Measurements from ENCODE around the gene PLCB1. TPM values are rescaled to one million over a fixed set of nuclear protein-coding genes. Genes with fewer than 3 reads are reported as not detected.

Gene PLCB1
- total RNA-seq, 6 experiments from 2014 or later = 17.2 to 25.7 (median 23.1) TPM

DNA sequence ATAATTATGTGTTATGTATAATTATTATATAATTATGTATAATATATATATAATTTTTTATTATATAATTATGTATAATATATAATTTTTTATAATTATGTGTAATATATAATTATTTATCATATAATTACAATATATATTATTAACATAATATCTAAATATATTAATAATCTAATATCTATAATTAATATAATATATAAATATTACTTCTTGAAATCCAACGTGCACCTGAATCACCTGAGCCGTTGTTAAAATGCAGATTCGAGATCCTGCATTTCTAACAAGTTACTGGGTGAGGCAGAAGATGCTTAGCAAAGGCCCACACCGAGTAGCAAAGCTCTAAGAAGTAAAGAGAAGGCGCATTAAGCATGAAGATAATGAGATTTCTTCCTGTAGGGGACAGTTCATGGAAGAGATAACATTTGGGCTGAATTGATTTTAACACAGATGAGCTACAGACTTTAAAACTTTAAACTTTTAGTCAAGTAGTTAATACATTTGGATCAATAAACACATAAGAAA lies 530.4 kb downstream of the PLCB1 start:
- Mint-ChIP-seq H3K9me3 (no peaks in the 10 kb centered on the region), H3K27me3 (ENCODE audit: insufficient read depth) (no peaks in the 10 kb centered on the region), H3K4me1 (ENCODE audit: low read depth) (peaks cover 5% of the 10 kb centered on the region; the same call in 1 of the 2 replicates), H3K4me3 (no peak overlapping the region), H3K27ac (no peak overlapping the region), H3K36me3 (ENCODE audit: low read depth) (peaks cover 3% of the 10 kb centered on the region; the same call in 1 of the 2 replicates)
- no peak for DNase-seq
- TF ChIP-seq, protein P1, sequence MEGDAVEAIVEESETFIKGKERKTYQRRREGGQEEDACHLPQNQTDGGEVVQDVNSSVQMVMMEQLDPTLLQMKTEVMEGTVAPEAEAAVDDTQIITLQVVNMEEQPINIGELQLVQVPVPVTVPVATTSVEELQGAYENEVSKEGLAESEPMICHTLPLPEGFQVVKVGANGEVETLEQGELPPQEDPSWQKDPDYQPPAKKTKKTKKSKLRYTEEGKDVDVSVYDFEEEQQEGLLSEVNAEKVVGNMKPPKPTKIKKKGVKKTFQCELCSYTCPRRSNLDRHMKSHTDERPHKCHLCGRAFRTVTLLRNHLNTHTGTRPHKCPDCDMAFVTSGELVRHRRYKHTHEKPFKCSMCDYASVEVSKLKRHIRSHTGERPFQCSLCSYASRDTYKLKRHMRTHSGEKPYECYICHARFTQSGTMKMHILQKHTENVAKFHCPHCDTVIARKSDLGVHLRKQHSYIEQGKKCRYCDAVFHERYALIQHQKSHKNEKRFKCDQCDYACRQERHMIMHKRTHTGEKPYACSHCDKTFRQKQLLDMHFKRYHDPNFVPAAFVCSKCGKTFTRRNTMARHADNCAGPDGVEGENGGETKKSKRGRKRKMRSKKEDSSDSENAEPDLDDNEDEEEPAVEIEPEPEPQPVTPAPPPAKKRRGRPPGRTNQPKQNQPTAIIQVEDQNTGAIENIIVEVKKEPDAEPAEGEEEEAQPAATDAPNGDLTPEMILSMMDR (IDR thresholded peaks at IDR 0.05) = no peak

DNA sequence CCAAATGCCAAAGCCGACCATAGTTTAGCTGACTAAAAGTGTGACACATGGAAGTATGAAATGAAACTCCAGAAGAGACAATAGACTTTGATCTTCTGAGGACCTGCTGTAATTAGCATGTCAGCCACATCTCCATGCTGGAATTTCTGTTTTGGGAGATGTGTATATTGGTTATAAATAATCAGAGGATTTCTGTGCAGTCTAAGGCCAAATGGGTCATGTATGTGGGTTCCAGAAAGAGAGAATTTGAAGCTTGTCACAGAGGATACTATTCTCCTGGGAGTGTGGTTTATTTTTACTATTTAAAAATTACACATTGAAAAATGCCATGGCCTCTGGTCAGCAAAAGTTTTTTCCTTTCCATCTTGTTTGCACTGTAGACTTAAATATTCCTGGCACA lies 531.4 kb downstream of the PLCB1 start:
- no peaks in the 10 kb centered on the region for H3K9me3 Mint-ChIP-seq
- H3K36me3 Mint-ChIP-seq (ENCODE audit: low read depth) = peaks cover 7% of the 10 kb centered on the region; the same call in 1 of the 2 replicates
- TF ChIP-seq, protein P1 (IDR thresholded peaks at IDR 0.05) = no peak
- peaks cover 13% of the 10 kb centered on the region for H3K4me1 Mint-ChIP-seq (ENCODE audit: low read depth)
- no peak overlapping the region; the same call in 1 of the 2 replicates for H3K4me3 Mint-ChIP-seq
- H3K27me3 Mint-ChIP-seq (ENCODE audit: insufficient read depth) = no peaks in the 10 kb centered on the region
- no peak for DNase-seq
- H3K27ac Mint-ChIP-seq = no peak overlapping the region

DNA sequence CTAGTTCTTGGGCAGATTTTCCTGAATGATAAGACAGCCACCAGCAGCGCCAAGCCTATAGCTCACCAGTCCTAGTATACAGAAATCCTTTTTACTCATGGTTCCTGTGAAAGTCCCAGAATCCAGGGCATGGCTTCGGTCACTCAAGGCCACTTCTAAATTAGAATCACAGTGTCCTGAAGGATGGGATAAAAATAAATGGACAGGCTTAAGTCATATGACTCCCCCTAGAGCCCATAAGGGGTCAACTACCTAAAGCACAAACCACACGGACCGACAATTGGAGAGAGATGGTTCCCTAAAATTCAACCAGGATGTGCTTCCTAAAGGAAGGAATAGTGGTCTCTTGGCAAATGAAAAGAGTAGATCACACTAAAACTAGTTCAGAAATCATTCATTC lies 532.7 kb downstream of the PLCB1 start:
- no peaks in the 10 kb centered on the region for H3K9me3 Mint-ChIP-seq
- DNase-seq = no peak
- TF ChIP-seq, protein P1 (IDR thresholded peaks at IDR 0.05) = peak; percentile 35; the same call in 1 of the 2 replicates
- H3K4me3 Mint-ChIP-seq = no peak overlapping the region
- H3K36me3 Mint-ChIP-seq (ENCODE audit: low read depth) = peaks cover 8% of the 10 kb centered on the region; the same call in 1 of the 2 replicates
- peaks cover 15% of the 10 kb centered on the region for H3K4me1 Mint-ChIP-seq (ENCODE audit: low read depth)
- no peaks in the 10 kb centered on the region for H3K27me3 Mint-ChIP-seq (ENCODE audit: insufficient read depth)
- H3K27ac Mint-ChIP-seq = no peak overlapping the region

DNA sequence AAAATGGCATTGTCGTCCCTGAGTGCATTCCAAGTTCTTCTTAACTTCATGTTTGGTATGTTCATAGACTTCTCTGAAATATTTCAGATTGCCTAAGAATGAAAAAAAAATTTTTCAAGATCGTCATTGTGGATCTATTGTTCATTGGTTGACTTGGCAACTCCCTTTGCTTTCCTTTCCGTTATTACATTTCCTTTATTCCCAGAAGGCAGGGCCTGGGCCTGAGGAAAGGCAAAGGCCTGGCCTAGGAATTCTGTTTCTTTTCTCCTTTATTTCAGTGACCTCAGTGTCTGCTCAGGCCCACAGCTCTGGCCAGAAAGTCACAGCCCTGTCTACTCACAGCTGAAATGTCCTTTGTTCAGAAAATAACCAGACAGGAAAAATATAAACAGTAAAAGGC lies 535.2 kb downstream of the PLCB1 start:
- DNase-seq = no peak

DNA sequence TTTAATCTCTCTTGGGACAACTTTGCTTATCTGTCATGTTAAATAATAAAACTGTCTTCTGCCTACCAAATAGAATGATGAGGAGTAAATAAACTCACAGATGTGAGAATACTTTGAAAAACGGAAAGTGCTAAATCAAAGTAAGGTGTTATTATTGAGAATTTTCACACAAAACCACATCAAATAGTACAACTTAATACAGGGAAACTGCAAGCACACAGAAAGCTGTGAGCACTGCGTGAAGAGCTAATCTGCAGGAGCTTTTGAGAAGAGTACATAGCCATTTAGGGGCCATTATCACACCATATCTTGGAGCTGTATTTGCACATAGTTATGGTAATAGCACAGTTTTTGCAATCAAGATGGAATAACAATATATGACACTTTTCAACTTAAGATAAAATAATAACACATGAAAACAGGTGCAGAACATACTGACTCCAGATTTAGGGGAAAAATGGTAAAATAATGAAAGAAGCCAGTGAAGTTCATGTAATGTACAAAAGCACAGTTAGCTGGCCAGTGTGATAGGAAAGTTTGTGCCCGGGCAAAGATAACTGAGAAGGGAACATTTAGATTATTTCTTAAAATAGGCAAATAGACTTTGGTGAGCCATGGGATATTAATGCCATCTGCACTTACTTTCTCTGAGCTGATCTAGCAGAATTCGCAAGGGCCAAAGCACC lies 538.3 kb downstream of the PLCB1 start:
- TF ChIP-seq, protein P1 (IDR thresholded peaks at IDR 0.05) = no peak
- no peak overlapping the region for H3K27ac Mint-ChIP-seq
- peaks cover 31% of the 10 kb centered on the region for H3K4me1 Mint-ChIP-seq (ENCODE audit: low read depth)
- H3K9me3 Mint-ChIP-seq = no peaks in the 10 kb centered on the region
- peaks cover 14% of the 10 kb centered on the region; the same call in 1 of the 2 replicates for H3K36me3 Mint-ChIP-seq (ENCODE audit: low read depth)
- no peak overlapping the region for H3K4me3 Mint-ChIP-seq
- DNase-seq = no peak
- H3K27me3 Mint-ChIP-seq (ENCODE audit: insufficient read depth) = peaks cover 3% of the 10 kb centered on the region

More for the DNA sequence above, 535.2 kb downstream of the PLCB1 start:
- Mint-ChIP-seq H3K36me3 (ENCODE audit: low read depth) (peaks cover 8% of the 10 kb centered on the region; the same call in 1 of the 2 replicates), H3K4me1 (ENCODE audit: low read depth) (peaks cover 29% of the 10 kb centered on the region), H3K27ac (no peak overlapping the region), H3K27me3 (ENCODE audit: insufficient read depth) (no peaks in the 10 kb centered on the region), H3K9me3 (no peaks in the 10 kb centered on the region), H3K4me3 (no peak overlapping the region)
- TF ChIP-seq, protein P1 (IDR thresholded peaks at IDR 0.05) = no peak

Measured in HFFc6 (cell line).